ENCODE results near the gene SORCS3. TPM values are rescaled to one million over a fixed set of nuclear protein-coding genes. Genes with fewer than 3 reads are reported as not detected.

Gene SORCS3
- total RNA-seq, 1 experiment from 2014 or later = not detected

DNA sequence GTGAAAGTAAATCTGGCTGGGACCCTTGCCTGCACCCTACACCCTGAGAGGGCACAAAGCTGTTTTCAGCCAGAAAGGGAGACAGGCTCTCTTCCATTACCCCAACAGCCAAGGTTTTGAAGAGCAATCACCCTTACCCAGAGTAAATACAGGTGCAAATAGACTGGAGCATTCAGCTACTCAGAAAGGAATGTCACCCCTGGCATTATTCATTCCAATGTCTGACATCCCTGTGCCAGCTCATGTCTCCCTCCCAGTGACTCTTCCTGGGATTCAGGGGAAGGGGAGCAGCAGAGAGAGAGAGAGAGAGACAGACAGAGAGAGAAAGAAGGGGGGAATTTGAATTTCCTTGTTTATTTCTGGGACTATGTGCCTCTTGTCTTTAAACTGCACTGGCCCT is 611.8 kb downstream of the SORCS3 start (continued):
- TF ChIP-seq, protein P1, sequence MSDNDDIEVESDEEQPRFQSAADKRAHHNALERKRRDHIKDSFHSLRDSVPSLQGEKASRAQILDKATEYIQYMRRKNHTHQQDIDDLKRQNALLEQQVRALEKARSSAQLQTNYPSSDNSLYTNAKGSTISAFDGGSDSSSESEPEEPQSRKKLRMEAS (IDR thresholded peaks at IDR 0.05) = no peak
- TF ChIP-seq YY1 (IDR thresholded peaks at IDR 0.05; ENCODE audit: extremely low read depth, insufficient replicate concordance, low read depth, low read length) (no peak), POLR2AphosphoS5 (IDR thresholded peaks at IDR 0.05; ENCODE audit: low read depth, low read length) (no peak), EZH2phosphoT487 (IDR thresholded peaks at IDR 0.05; ENCODE audit: borderline replicate concordance) (no peak), SP1 (IDR thresholded peaks at IDR 0.05; ENCODE audit: low read depth) (no peak)
- TF ChIP-seq, protein P2, sequence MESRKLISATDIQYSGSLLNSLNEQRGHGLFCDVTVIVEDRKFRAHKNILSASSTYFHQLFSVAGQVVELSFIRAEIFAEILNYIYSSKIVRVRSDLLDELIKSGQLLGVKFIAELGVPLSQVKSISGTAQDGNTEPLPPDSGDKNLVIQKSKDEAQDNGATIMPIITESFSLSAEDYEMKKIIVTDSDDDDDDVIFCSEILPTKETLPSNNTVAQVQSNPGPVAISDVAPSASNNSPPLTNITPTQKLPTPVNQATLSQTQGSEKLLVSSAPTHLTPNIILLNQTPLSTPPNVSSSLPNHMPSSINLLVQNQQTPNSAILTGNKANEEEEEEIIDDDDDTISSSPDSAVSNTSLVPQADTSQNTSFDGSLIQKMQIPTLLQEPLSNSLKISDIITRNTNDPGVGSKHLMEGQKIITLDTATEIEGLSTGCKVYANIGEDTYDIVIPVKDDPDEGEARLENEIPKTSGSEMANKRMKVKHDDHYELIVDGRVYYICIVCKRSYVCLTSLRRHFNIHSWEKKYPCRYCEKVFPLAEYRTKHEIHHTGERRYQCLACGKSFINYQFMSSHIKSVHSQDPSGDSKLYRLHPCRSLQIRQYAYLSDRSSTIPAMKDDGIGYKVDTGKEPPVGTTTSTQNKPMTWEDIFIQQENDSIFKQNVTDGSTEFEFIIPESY (IDR thresholded peaks at IDR 0.05; ENCODE audit: extremely low read depth, insufficient replicate concordance, low read length) = no peak

DNA sequence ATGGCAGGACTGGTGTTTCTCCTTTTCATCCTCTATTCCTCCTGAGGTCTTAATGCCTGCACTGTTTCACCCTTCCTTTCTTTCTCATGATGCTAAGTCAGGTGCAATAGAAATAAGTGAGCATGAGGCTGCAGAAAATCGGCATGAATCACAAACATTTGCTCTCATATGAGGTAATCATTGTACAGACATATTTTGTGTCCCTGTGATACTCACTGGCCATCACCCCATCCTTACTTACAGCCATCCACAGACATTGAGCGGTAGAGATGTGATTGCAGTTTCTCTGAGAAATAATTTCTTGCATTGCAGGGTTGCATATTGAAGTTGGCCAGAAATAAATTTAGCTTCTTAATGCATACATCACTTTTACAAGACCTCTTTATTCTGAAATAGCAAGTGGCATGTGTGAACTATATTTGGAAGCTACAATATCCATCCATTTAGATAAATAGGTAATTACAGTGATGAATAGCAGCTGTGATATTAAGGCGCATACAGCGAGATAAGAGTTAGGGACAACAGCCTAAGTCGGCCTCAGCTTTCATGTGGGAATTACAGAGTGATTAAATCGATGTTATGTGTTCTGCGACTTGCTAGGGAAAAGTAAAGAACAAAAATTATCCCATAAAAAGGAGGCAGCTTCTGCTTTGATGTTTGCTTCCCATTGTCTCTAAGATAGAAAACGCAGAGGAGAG is 612.6 kb downstream of the SORCS3 start:
- ATAC-seq (no peak), DNase-seq (ENCODE audit: low read depth, low spot score) (no peak)
- H3K9me2 ChIP-seq (ENCODE audit: insufficient read depth) = no peaks in the 10 kb centered on the region
- H3K4me1 ChIP-seq (ENCODE audit: control insufficient read depth in 1 of 2, insufficient read depth in 2 of 2, low read length in 2 of 2) = no peaks in the 10 kb centered on the region
- BruUV-seq (replicated peaks) = no TSS peak
- H4K20me1 ChIP-seq (ENCODE audit: insufficient read depth) = no peaks in the 10 kb centered on the region
- H3K27ac ChIP-seq (ENCODE audit: low read depth, low read length) = no peak overlapping the region
- RAD21 ChIA-PET (ENCODE audit: low non-redundant PET in 1 of 2, low total read pairs in 2 of 2, uncharacterized antibody in 2 of 2, unreplicated experiment in 2 of 2) = no interaction called here
- H3K36me3 ChIP-seq (ENCODE audit: control insufficient read depth in 1 of 2, insufficient read depth in 2 of 2, low read length in 2 of 2) = no peaks in the 10 kb centered on the region
- H3K4me3 ChIP-seq (replicated peaks in 1 of 2; ENCODE audit: low read depth in 1 of 2, low read length in 2 of 2) = no peak overlapping the region
- no peak for TF ChIP-seq YY1 (IDR thresholded peaks at IDR 0.05; ENCODE audit: extremely low read depth, insufficient replicate concordance, low read depth, low read length)
- no peak for TF ChIP-seq EGR1 (IDR thresholded peaks at IDR 0.05; ENCODE audit: low read depth)
- TF ChIP-seq, protein P1 (IDR thresholded peaks at IDR 0.05) = no peak
- no peak for TF ChIP-seq CBX3 (IDR thresholded peaks at IDR 0.05; ENCODE audit: low read depth)
- TF ChIP-seq RAD21 (IDR thresholded peaks at IDR 0.05; ENCODE audit: low read depth) = no peak
- TF ChIP-seq JUND (IDR thresholded peaks at IDR 0.05) = no peak
- no peak for TF ChIP-seq POLR2AphosphoS5 (IDR thresholded peaks at IDR 0.05; ENCODE audit: low read depth, low read length)
- TF ChIP-seq, protein P3, sequence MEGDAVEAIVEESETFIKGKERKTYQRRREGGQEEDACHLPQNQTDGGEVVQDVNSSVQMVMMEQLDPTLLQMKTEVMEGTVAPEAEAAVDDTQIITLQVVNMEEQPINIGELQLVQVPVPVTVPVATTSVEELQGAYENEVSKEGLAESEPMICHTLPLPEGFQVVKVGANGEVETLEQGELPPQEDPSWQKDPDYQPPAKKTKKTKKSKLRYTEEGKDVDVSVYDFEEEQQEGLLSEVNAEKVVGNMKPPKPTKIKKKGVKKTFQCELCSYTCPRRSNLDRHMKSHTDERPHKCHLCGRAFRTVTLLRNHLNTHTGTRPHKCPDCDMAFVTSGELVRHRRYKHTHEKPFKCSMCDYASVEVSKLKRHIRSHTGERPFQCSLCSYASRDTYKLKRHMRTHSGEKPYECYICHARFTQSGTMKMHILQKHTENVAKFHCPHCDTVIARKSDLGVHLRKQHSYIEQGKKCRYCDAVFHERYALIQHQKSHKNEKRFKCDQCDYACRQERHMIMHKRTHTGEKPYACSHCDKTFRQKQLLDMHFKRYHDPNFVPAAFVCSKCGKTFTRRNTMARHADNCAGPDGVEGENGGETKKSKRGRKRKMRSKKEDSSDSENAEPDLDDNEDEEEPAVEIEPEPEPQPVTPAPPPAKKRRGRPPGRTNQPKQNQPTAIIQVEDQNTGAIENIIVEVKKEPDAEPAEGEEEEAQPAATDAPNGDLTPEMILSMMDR (IDR thresholded peaks at IDR 0.05 in 2 of 3, conservative IDR thresholded peaks at IDR 0.05 in 1 of 3; ENCODE audit: borderline replicate concordance in 1 of 3, insufficient read depth in 1 of 3, low read depth in 2 of 3, low read length in 2 of 3) = no peak
- no peak for TF ChIP-seq SP1 (IDR thresholded peaks at IDR 0.05; ENCODE audit: low read depth)
- no peak for TF ChIP-seq ELF1 (IDR thresholded peaks at IDR 0.05; ENCODE audit: borderline replicate concordance, low read depth)
- no peak for TF ChIP-seq ZNF274 (IDR thresholded peaks at IDR 0.05; ENCODE audit: low read depth, low read length)
- H3K79me2 ChIP-seq (ENCODE audit: insufficient read depth, low read length) = no peaks in the 10 kb centered on the region
- H3K27me3 ChIP-seq (ENCODE audit: insufficient read depth, low read length) = no peaks in the 10 kb centered on the region
- intact Hi-C loops (cut with micrococcal nuclease) = no loop called here
- CTCF ChIA-PET = no interaction called here
- H2AFZ ChIP-seq (ENCODE audit: low read depth, low read length, poor library complexity, severe bottlenecking) = no peak overlapping the region
- H3K4me2 ChIP-seq (ENCODE audit: low read length) = no peak overlapping the region
- H3K9ac ChIP-seq (ENCODE audit: low read length) = no peak overlapping the region
- peaks cover 6 to 24% of the 10 kb centered on the region in 2 experiments; a peak in 2 of 4 replicates for H3K9me3 ChIP-seq (ENCODE audit: control insufficient read depth in 1 of 2, insufficient read depth in 1 of 2, low read depth in 1 of 2, low read length in 2 of 2)
- POLR2A ChIA-PET = no interaction called here
